ENCODE results near the gene MAPK13.
A peak's percentile ranks its signal among the peaks of the same experiment; 100 is the strongest.
"Not testable (repeated sequence)": the region's sequence is repeated elsewhere in the genome, so short reads cannot be mapped to it uniquely, and the experiment has no call there.

Gene MAPK13

GRCh38 chr6:36129941-36130666, at the start of gene MAPK13:
MAPK13 (plus strand) TSS chr6:36130513; CDS start chr6:36130583, 70 bp downstream.
- no peak for DNase-seq

GRCh38 chr6:36082318-36082717, 48.0 kb upstream of the MAPK13 start:
- DNase-seq, result no peak

GRCh38 chr6:36083446-36083845, 46.9 kb upstream of the MAPK13 start:
- no peak for DNase-seq

GRCh38 chr6:36088204-36088603, 42.1 kb upstream of the MAPK13 start:
- not testable (repeated sequence) for DNase-seq

- no peak for DNase-seq
Measured at GRCh38 chr6:36089048-36089447, 41.3 kb upstream of the MAPK13 start.

- DNase-seq, result no peak
Measured at GRCh38 chr6:36094238-36094637, 36.1 kb upstream of the MAPK13 start.

GRCh38 chr6:36094753-36095496, 35.4 kb upstream of the MAPK13 start:
- peak; percentile 75 for DNase-seq

GRCh38 chr6:36095497-36096391, 34.6 kb upstream of the MAPK13 start:
- DNase-seq, result no peak

- no peak for DNase-seq
Measured at GRCh38 chr6:36098253-36098919, 31.9 kb upstream of the MAPK13 start.

- no peak for DNase-seq
Measured at GRCh38 chr6:36098920-36099647, 31.2 kb upstream of the MAPK13 start.

GRCh38 chr6:36099869-36100483, 30.3 kb upstream of the MAPK13 start:
- no peak for DNase-seq

- DNase-seq, result no peak
Measured at GRCh38 chr6:36101691-36102090, 28.6 kb upstream of the MAPK13 start.

GRCh38 chr6:36102853-36103252, 27.5 kb upstream of the MAPK13 start:
- no peak for DNase-seq

GRCh38 chr6:36104836-36105235, 25.5 kb upstream of the MAPK13 start:
- DNase-seq, result peak; percentile 32

- DNase-seq, result no peak
Measured at GRCh38 chr6:36109092-36109491, 21.2 kb upstream of the MAPK13 start.

- DNase-seq, result no peak
Measured at GRCh38 chr6:36110050-36110449, 20.3 kb upstream of the MAPK13 start.

GRCh38 chr6:36110863-36111262, 19.4 kb upstream of the MAPK13 start:
- DNase-seq, result no peak

- no peak for DNase-seq
Measured at GRCh38 chr6:36111526-36111925, 18.8 kb upstream of the MAPK13 start.

GRCh38 chr6:36113049-36113448, 17.3 kb upstream of the MAPK13 start:
- DNase-seq, result no peak

- no peak for DNase-seq
Measured at GRCh38 chr6:36113703-36114102, 16.6 kb upstream of the MAPK13 start.

GRCh38 chr6:36114798-36115408, 15.4 kb upstream of the MAPK13 start:
- no peak for DNase-seq
